Hematopoietic multipotent progenitor cell treated with erythropoietin and hydrocortisone succinate and interleukin-3 and kit ligand, for 8 days (in vitro differentiated cells): ENCODE results near the gene VTI1A.
"Not testable (repeated sequence)": the region's sequence is repeated elsewhere in the genome, so short reads cannot be mapped to it uniquely, and the experiment has no call there.

ENCODE experiments used
- DNase-seq: peaks from one replicate; pipeline ENCODE4 v3.0.0-alpha.2; 2015

Gene VTI1A

GRCh38 chr10:112454910-112455779, 8.1 kb downstream of the VTI1A start:
- no peak for DNase-seq

GRCh38 chr10:112456533-112456932, 9.5 kb downstream of the VTI1A start:
- DNase-seq, result peak; percentile 43

- no peak for DNase-seq
These were observed 13.4 kb downstream of the VTI1A start for GRCh38 chr10:112460366-112460765.

GRCh38 chr10:112461029-112461887, 14.2 kb downstream of the VTI1A start:
- DNase-seq, result no peak

GRCh38 chr10:112464074-112464473, 17.1 kb downstream of the VTI1A start:
- DNase-seq, result not testable (repeated sequence)

GRCh38 chr10:112465299-112465883, 18.4 kb downstream of the VTI1A start:
- no peak for DNase-seq

DNA sequence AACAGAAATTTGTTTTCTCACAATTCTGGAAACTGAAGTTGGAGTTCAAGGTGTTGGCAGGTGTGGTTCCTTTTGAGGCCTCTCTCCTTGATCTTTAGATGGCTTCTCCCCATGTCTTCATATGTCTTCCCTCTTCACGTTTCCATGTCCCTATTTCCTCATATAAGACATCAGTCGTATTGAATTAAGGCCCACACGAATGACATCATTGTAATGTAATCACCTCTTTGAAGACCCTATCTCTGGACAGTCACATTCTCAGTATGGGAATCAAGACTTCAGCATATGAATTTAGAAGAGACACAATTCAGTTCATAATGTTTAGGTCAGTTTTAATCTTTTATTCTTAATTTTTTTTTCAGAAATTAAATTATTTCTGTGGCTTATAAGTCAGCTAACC, 19.8 kb downstream of the VTI1A start:
- DNase-seq, result no peak

DNA sequence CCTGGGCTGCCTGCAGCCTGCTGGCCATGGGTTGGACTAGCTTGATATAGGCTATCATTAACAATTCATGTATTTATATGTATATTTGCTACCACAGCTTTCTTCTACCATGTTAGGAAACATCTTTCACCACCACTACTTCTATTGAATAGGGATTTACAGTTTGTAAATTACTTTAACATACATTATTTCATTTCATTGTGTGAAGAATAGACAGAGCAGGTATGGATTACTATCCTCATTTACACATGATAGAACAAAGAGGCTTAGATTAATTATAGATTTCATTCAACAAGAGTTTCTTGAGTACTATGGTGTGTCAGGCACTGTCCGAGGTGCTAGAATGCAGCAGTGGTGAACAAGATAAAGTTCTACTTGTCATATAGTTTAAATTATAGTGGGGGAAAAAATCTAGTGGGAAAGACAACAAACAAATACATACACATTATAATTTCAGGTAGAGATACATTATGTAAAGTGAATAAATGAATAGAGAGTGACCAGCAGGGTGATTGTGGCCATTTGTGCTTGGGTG, 20.6 kb downstream of the VTI1A start:
- DNase-seq, result no peak

- peak; percentile 74 for DNase-seq
These were observed 25.0 kb downstream of the VTI1A start for GRCh38 chr10:112471878-112472487.

- peak; percentile 16 for DNase-seq
These were observed 28.7 kb downstream of the VTI1A start for GRCh38 chr10:112475575-112476218.

DNA sequence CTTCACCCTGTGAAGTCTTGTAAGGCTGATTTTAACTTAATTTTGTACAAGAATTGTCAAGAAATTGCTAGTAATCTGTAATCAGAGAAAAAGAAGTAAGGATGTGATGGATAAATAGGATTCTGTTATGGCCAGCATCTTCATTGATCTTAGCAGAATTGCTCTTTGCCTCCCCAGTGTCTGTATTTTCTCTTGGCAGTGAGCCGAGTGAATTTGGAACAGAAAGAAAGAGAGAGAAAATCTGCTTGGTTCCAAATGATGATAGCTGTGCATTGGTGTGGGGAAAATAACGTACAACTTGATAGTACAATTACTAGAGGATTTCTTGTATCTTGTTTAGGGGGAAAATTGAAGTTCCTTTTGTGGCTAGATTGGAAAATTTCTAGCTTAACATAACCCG, 34.6 kb downstream of the VTI1A start:
- no peak for DNase-seq

DNA sequence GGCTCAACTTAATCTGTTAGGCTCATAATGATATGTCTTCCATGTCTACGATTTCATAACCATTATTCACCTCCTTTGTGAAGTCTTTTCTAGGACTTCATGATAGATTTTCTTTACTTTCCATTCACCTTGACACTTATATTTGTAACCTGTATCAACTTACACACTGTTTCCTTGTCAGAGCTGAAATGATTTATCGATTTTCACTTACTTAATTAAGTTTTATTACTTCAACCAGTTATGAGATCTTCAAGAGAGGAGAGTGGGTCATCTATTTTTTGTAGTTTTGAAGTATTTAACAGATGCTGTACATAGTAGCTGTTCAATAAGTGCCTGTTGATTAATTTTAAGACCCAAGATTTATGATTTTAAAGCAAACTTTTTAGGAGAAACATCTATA, 37.4 kb downstream of the VTI1A start:
- DNase-seq, result no peak

GRCh38 chr10:112487964-112488363, 40.9 kb downstream of the VTI1A start:
- DNase-seq, result no peak

DNA sequence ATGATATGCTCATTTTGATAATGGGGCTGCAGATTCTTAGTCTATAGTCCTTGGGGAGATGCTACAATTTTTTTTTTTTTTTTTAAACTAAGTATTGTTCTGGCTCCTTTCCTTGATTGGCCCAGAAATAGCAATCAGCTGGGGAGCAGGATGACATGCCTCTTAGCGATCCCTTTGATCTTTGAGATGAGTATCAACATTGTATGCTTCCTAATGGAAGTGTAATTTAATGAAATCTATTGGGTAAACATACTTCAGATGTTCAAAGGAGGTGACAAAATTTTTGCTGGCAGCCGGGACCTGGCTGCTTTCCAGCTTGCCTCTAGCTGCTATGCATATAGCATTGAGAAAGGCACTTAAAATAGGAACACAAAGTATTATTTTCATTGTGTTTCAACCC, 43.5 kb downstream of the VTI1A start:
- DNase-seq, result no peak

- DNase-seq, result no peak
These were observed 44.1 kb downstream of the VTI1A start for GRCh38 chr10:112491144-112491543.

- DNase-seq, result no peak
These were observed 45.7 kb downstream of the VTI1A start for GRCh38 chr10:112492736-112493135.

GRCh38 chr10:112497347-112497950, 50.4 kb downstream of the VTI1A start:
- no peak for DNase-seq

GRCh38 chr10:112498806-112499205, 51.8 kb downstream of the VTI1A start:
- DNase-seq, result no peak

DNA sequence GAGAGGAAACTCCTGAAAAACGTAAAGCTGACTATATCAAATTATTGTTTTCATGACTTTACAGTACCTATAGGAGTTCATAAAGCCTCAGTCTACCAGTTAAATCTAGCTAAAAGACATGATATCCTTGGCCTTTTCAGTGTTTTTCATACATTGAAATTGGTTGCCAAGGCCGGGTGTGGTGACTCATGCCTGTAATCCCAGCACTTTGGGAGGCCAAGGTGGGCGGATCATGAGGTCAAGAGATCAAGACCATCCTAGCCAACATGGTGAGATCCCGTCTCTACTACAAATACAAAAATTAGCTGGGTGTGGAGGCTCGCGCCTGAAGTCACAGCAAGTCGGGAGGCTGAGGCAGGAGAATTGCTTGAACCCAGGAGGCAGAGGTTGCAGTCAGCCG, 53.0 kb downstream of the VTI1A start:
- not testable (repeated sequence) for DNase-seq

- no peak for DNase-seq
These were observed 55.5 kb downstream of the VTI1A start for GRCh38 chr10:112502536-112502935.

GRCh38 chr10:112503643-112504042, 56.6 kb downstream of the VTI1A start:
- no peak for DNase-seq

DNA sequence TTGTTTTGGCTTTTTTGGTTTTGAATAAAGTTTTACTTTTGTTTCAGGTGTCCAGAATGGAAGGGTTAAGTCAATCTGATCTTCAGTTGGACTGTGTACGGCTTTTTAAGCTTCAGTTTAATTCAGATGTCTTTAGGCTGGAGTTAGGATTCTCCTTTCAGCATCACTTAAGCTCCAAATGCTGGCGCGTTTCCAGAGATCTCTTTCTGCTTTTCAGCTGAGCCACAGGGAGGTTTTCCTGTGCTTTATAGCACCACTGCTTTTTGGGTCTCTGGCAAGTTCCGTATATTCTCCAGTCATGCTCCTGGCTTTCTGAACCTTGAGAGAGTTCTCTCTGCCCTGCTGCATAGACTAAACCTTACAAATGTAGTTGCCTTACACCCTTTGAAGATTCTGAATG, 60.0 kb downstream of the VTI1A start:
- DNase-seq, result no peak
